Liver (tissue), 3 donors: ENCODE data around the gene THADA.

ENCODE experiments used
- EGR1 ChIP-seq, 2 donors: IDR thresholded peaks; 2 replicates each; pipeline ENCODE4 v1.6.1; 2016 to 2018; ENCODE audit warnings: antibody characterized with exemption in 2 of 2, low read depth in 2 of 2
- FOXA1 ChIP-seq: IDR thresholded peaks from 2 replicates; pipeline ENCODE4 v1.6.1; 2016; ENCODE audit warnings: antibody characterized with exemption
- GABPA ChIP-seq, 2 donors: IDR thresholded peaks in 1 of 2; conservative IDR thresholded peaks in 1 of 2; 2 replicates each; pipeline ENCODE4 v1.6.1; 2016; ENCODE audit warnings: antibody characterized with exemption in 2 of 2, mild to moderate bottlenecking in 1 of 2, moderate library complexity in 1 of 2
- SP1 ChIP-seq: IDR thresholded peaks from 2 replicates; pipeline ENCODE4 v1.6.1; 2018; ENCODE audit warnings: antibody characterized with exemption, mild to moderate bottlenecking
- TAF1 ChIP-seq: conservative IDR thresholded peaks from 2 replicates; pipeline ENCODE4 v1.6.1; 2016; ENCODE audit warnings: antibody characterized with exemption, mild to moderate bottlenecking
- YY1 ChIP-seq: IDR thresholded peaks from 2 replicates; pipeline ENCODE4 v1.6.1; 2016; ENCODE audit warnings: antibody characterized with exemption, mild to moderate bottlenecking
- TF ChIP-seq, protein P1 (sequence below): fragments of 150-350 bp; IDR thresholded peaks from 2 replicates; pipeline ENCODE4 v1.5.1; 2017; ENCODE audit warnings: improper control_type of control experiment, low read depth, low read length; ENCODE audit not compliant: missing input control
- TF ChIP-seq, protein P2 (sequence below): IDR thresholded peaks from 2 replicates; pipeline ENCODE4 v1.6.1; 2016; ENCODE audit warnings: antibody characterized with exemption
- TF ChIP-seq, protein P3 (sequence below): IDR thresholded peaks from 2 replicates; pipeline ENCODE4 v1.6.1; 2016; ENCODE audit warnings: antibody characterized with exemption
- TF ChIP-seq, protein P4 (sequence below): IDR thresholded peaks from 2 replicates; pipeline ENCODE4 v1.6.1; 2016; ENCODE audit warnings: antibody characterized with exemption
- donor health status: healthy.
- donor health status: healthy.

DNA sequence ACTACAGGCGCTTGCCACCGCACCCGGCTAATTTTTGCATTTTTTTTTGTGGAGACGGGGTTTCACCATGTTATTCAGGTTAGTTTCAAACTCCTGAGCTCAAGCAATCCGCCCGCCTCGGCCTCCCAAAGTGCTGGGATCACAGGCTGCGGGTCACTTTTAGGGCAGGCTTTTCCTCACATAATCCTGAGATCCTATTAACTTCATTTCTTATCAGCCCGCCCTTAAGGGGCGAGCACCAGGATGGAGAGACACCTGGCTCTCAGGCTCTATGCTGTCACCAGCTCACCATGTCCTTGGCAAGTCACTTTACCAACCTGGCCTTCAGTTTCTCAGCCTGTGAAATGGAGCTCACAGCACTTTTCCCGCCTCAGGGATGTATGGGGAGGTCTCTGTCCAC is 392.5 kb downstream of the THADA start:
- TF ChIP-seq EGR1 (IDR thresholded peaks at IDR 0.05; ENCODE audit: low read depth in 2 of 2) (no peak), SP1 (no peak), TAF1 (no peak), GABPA (IDR thresholded peaks at IDR 0.05 in 1 of 2, conservative IDR thresholded peaks at IDR 0.05 in 1 of 2) (no peak), FOXA1 (no peak), YY1 (no peak)
- TF ChIP-seq, protein P1, sequence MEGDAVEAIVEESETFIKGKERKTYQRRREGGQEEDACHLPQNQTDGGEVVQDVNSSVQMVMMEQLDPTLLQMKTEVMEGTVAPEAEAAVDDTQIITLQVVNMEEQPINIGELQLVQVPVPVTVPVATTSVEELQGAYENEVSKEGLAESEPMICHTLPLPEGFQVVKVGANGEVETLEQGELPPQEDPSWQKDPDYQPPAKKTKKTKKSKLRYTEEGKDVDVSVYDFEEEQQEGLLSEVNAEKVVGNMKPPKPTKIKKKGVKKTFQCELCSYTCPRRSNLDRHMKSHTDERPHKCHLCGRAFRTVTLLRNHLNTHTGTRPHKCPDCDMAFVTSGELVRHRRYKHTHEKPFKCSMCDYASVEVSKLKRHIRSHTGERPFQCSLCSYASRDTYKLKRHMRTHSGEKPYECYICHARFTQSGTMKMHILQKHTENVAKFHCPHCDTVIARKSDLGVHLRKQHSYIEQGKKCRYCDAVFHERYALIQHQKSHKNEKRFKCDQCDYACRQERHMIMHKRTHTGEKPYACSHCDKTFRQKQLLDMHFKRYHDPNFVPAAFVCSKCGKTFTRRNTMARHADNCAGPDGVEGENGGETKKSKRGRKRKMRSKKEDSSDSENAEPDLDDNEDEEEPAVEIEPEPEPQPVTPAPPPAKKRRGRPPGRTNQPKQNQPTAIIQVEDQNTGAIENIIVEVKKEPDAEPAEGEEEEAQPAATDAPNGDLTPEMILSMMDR, result no peak
- TF ChIP-seq, protein P2, sequence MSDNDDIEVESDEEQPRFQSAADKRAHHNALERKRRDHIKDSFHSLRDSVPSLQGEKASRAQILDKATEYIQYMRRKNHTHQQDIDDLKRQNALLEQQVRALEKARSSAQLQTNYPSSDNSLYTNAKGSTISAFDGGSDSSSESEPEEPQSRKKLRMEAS, result no peak
- TF ChIP-seq, protein P3, sequence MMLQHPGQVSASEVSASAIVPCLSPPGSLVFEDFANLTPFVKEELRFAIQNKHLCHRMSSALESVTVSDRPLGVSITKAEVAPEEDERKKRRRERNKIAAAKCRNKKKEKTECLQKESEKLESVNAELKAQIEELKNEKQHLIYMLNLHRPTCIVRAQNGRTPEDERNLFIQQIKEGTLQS, result no peak
- TF ChIP-seq, protein P4, sequence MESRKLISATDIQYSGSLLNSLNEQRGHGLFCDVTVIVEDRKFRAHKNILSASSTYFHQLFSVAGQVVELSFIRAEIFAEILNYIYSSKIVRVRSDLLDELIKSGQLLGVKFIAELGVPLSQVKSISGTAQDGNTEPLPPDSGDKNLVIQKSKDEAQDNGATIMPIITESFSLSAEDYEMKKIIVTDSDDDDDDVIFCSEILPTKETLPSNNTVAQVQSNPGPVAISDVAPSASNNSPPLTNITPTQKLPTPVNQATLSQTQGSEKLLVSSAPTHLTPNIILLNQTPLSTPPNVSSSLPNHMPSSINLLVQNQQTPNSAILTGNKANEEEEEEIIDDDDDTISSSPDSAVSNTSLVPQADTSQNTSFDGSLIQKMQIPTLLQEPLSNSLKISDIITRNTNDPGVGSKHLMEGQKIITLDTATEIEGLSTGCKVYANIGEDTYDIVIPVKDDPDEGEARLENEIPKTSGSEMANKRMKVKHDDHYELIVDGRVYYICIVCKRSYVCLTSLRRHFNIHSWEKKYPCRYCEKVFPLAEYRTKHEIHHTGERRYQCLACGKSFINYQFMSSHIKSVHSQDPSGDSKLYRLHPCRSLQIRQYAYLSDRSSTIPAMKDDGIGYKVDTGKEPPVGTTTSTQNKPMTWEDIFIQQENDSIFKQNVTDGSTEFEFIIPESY, result no peak
